Stimulated activated CD8-positive, alpha-beta memory T cell treated with anti-CD3 and anti-CD28 coated beads, Interleukin-2, amount 100 ng/mL, for 1 hour (primary cell): ENCODE data around the gene BICDL1.
A peak's percentile ranks its signal among the peaks of the same experiment; 100 is the strongest.

Source experiments
- DNase-seq, 2 donors: peaks; one replicate each; pipeline ENCODE4 v3.0.0-alpha.2; 2020; ENCODE audit warnings: low read depth in 2 of 2

The BICDL1 gene

GRCh38 chr12:120101182-120101581 is 112.1 kb downstream of the BICDL1 start:
- no peak for DNase-seq

DNA sequence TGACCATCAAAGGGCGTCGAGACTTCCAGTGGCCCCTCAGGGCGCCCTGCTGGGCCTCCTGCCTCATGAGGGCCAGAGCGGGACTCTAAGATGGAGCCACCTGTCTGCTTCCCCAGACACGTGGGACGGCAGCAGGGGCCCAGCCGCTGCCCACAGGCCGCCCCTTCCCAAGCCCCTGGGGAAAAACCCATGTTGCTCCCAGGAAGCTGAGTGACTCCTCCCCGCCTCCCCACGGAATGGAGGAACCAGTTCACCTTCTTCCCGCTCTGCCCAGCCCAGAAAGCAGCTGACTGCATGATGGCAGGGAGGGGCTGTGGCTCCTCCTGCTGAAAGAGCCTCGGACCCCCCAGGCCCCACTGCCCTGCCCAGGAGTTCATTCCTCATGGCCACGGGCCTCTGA is 112.6 kb downstream of the BICDL1 start:
- no peak for DNase-seq

DNA sequence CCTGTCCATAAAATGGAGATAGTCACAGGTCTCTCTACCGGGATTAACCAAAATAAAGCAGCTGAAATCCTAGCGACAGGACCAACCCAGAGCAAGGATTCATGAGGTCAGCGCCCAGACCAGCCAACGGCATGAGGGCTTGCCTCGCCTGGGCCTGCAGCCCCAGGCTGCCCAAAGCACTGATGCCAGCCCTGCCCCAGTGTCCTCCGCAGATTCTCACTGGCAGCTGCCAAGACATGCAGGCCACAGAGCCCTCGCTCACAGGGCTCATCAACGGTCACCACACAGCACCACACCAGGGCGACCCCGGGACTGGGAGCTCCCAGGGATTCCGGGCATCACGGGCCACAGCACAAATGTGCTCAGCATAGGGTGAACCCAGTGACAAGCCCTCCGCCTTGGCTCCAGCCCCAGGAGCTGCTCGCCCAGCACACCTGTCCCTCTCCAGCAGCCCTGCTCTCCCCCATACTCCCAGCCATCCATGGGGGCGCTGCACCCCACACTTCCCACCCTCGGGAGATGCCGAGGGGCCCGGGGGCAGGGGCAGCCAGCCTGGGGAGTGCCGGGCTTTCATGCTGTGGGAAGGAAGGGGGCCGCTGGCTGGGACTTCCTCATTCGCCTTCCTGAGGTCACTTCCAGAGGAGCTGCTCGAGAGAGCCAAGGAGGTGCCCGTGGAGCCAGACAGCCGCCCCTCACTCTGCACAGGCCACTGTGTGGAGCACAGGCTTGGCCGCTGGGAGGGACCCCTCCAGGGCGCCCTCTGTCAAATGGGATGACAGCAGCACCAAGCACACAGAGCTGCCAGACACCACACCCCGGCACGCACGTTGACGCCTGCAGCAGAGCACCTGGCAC is 113.4 kb downstream of the BICDL1 start:
- DNase-seq: no peak

- no peak for DNase-seq
These were observed 114.0 kb downstream of the BICDL1 start for GRCh38 chr12:120103044-120103338.

- DNase-seq: no peak
These were observed 114.3 kb downstream of the BICDL1 start for GRCh38 chr12:120103371-120103770.

- no peak for DNase-seq
These were observed 117.1 kb downstream of the BICDL1 start for GRCh38 chr12:120106151-120106550.

DNA sequence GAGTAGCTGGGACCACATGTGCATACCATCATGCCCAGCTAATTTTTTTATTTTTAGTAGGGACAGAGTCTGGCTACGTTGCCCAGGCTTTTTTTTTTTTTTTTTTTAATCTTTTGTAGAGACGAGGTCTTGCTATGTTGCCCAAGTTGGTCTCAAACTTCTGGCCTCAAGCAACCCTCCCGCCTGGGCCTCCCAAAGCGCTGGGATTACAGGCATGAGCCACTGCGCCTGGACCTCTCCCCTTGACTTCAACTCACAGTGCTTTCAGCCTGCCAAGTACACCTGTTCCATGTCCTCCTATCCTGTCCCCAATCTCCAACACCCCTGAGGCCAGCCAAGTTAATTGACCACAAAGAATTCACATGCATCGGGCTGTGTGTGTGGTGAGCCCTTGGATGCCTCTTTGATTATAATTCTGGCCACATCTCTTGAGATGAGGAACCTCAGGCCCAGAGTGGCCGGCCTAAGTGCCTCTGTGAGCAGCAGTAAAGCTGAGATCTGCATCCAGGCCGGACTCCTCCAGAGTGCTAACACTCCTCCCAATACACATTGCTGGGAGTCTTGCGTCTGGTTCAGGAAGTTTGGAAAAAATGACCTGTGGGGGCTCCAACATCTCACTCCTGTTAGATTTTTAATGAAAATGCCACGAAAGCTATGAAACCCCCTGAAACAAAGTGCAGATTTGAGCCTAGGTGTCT is 120.7 kb downstream of the BICDL1 start:
- no peak for DNase-seq

- DNase-seq: peak; percentile 12 to 14
These were observed 121.8 kb downstream of the BICDL1 start for GRCh38 chr12:120110550-120111501.

GRCh38 chr12:120115066-120115465 is 126.0 kb downstream of the BICDL1 start:
- no peak for DNase-seq

- DNase-seq: no peak
These were observed 126.8 kb downstream of the BICDL1 start for GRCh38 chr12:120115692-120116440.

- DNase-seq: no peak
These were observed 127.4 kb downstream of the BICDL1 start, which contains the start of gene RAB35 for GRCh38 chr12:120116441-120116791. Gene RAB35, minus strand, starts transcription at chr12:120116753. Its CDS starts 103 bp downstream, at chr12:120116650.

DNA sequence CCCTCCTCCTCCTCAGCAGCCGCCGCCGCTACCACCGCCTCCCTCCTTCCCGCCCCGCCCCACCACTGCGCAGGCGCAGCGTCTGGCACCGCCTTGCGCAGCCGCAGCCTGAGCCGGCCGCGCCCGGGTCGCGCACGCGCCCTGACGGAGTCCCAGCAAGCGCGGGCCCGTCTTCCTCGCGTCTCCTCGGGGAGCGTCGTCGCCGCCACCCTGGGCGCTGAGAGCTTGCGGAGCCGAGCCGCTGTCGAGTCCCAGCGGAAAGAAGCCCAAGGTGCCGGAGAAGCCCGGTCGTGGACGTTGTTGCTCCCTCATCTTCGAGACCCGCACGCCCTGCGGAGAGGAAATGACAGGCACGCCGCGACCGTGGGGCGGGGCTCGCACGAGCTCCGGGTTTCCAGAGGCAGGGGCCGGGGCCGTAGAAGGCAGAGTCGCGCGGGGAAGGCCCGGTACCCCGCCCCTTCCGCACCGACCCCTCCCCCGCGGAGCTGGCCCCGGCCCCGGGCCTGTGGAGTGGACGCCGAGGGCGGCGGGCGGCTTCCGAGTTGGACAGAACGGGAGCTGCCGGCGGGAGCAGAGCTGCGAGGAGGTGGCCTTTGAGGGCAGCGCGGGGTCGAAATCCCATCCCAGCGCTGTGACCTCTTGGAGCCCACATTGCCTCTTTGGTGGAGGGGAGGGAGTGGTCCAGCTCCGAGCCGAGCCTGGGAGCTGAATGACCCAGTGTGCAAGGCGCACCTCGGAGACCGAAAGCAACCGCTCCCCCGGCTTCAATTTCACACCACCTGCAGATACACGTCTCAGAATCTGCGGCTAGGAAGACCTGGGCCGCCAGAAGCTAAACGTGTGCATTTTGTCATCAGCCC is 128.0 kb downstream of the BICDL1 start:
- DNase-seq: peak; percentile 94 to 96

DNA sequence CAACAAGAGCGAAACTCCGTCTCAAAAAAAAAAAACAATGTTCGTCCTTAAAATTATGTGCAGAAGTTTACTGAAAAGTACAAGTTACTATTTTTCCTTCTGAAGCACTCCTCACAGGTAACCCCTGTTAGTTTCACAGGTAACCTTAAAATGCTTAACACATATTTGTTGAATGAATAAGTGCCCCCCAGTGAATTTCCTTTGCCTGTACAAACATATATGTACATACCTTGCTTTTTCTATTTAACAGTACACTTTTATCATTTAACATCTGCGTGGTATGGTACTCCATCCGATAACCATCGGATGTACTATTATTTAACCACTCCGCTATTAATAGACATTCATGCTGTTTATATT is 128.9 kb downstream of the BICDL1 start:
- DNase-seq: no peak

GRCh38 chr12:120118321-120119061 is 129.5 kb downstream of the BICDL1 start:
- no peak for DNase-seq

DNA sequence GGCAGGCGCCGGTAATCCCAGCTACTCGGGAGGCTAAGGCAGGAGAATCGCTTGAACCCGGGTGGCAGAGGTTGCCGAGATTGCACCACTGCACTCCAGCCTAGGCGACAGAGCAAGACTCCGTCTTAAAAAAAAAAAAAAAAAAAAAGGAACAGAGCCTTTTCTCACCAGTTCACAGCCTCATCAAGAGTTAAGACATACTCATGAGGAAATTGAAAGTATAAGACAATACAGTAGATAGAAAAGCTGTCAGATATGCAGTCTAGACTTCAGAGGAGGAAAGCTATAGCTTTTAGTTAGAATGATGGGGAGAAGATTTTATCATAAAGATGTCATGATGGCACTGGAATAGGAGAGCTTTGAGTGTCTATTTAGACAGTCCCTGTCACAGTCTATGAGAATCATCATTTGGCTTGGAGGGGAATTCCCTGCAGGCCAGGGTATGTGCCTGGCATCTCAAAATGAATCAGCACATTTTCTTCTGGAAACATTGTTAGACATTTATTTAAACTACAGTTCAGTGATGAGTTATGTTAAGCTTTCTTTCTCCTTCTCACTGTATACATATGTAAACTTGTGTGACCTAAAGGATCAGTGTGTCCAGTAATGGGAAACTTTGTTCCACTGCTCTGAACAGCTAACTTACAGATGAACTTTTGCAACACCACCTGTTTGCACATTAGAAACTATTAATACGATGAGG is 130.4 kb downstream of the BICDL1 start:
- DNase-seq: no peak

DNA sequence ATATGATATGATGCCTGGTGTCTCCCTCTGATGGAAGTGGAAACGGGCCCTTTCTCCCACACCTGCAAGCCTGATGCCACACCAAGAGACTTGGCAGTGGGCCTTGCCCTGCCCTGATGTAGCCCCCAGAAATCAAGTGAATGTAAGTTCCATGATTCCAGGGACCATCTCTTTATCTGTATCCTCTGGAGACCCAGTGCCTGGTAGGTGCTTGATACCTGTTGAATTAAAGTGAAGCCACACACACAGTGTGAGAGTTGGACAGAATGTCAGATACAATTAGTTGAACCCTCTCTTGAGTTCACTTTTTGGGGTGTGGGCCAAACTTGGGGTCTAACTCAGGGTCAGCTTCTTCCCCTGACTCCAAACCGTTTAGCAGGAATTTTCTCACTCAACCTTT is 132.3 kb downstream of the BICDL1 start:
- DNase-seq: no peak

GRCh38 chr12:120121766-120122293 is 132.8 kb downstream of the BICDL1 start:
- DNase-seq: no peak

GRCh38 chr12:120125029-120125428 is 136.0 kb downstream of the BICDL1 start:
- DNase-seq: no peak
